ENCODE data around the gene GALNT5.

- no peak for TF ChIP-seq EGR1 (IDR thresholded peaks at IDR 0.05; ENCODE audit: low read depth in 2 of 2)
- TF ChIP-seq YY1 (IDR thresholded peaks at IDR 0.05) = no peak
These were observed 6.7 kb upstream of the GALNT5 start for GRCh38 chr2:157250836-157251235.
